Right atrium auricular region (tissue), 2 donors: ENCODE measurements around the gene HORMAD2. TPM values are rescaled to one million over a fixed set of nuclear protein-coding genes. Genes with fewer than 3 reads are reported as not detected.
"Not testable (repeated sequence)": the region's sequence is repeated elsewhere in the genome, so short reads cannot be mapped to it uniquely, and the experiment has no call there.

Source experiments
- DNase-seq: peaks from one replicate; pipeline ENCODE4 v3.0.0-alpha.2; 2019; ENCODE audit warnings: low spot score
- H3K27ac ChIP-seq, 2 donors: fragments of 200-600 bp; sonication (generic); 1 replicate in 1 of 2; 2 replicates in 1 of 2; pipeline ENCODE4 v1.5.1; 2016 to 2019
- H3K27me3 ChIP-seq, 2 donors: fragments of 200-600 bp; sonication (generic); one replicate each; pipeline versions ENCODE4 v1.5.1 to v1.6.0; 2017 to 2019
- H3K36me3 ChIP-seq: fragments of 200-600 bp; sonication (generic); one replicate; pipeline ENCODE4 v1.5.1; 2016
- H3K4me1 ChIP-seq, 2 donors: fragments of 200-600 bp; sonication (generic); one replicate each; pipeline versions ENCODE4 v1.5.1 to v1.6.0; 2017 to 2019
- H3K4me3 ChIP-seq, 2 donors: fragments of 200-600 bp; sonication (generic); 1 replicate in 1 of 2; 2 replicates in 1 of 2; pipeline ENCODE4 v1.5.1; 2017 to 2019; ENCODE audit warnings: mild to moderate bottlenecking in 1 of 2, moderate library complexity in 1 of 2
- H3K9me3 ChIP-seq, 2 donors: fragments of 200-600 bp; sonication (generic); one replicate each; pipeline ENCODE4 v1.5.1; 2019
- total RNA-seq, 2 donors: library from RNA; depleted of rRNA; stranded (reverse); fragments of >200 nt; gene quantifications; one replicate each; pipeline ENCODE4 v1.1.0, GENCODE V29; 2016
- TF ChIP-seq, protein P1 (sequence below), 2 donors: fragments of 200-600 bp; sonication (generic); IDR thresholded peaks; one replicate each; pipeline ENCODE4 v1.5.1; 2019; ENCODE audit warnings: antibody characterized with exemption in 2 of 2

The HORMAD2 gene
- total RNA-seq, 2 donors from 2014 or later: not detected

DNA sequence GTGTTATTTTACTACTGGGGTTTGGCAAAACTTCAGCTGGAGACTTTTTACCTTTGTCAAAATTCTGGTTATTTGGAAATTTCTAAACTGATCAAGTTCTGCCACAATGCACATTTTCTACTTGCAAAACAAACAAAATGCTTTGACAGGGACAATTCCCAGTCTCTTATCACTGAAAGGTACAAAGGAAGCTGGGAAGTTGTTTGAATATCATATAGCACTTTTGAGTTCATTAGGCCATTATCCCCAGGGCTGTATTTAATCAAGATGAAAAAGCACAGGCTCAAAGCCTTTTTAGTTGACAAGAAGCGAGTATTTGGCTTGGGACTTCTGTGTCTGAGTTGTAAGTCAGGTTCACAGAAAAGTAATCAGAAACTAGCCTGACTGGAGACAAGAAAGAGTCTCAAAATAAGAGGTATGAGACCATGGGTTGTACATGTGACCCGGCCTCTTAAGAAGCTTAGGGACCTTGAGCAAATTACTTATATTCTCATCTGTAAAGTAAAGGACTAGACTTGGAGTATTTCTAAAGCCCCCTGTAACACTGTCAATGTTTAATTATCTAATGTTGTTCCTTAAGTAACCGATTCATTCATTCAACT is 2.9 kb upstream of the HORMAD2 start:
- Histone ChIP-seq H3K9me3 (peaks cover 0 to 3% of the 10 kb centered on the region in 2 donors), H3K4me3 (no peak overlapping the region), H3K27ac (no peak overlapping the region), H3K4me1 (no peaks in the 10 kb centered on the region), H3K27me3 (peaks cover 3 to 5% of the 10 kb centered on the region in 2 donors), H3K36me3 (no peaks in the 10 kb centered on the region)
- DNase-seq: no peak
- TF ChIP-seq, protein P1, sequence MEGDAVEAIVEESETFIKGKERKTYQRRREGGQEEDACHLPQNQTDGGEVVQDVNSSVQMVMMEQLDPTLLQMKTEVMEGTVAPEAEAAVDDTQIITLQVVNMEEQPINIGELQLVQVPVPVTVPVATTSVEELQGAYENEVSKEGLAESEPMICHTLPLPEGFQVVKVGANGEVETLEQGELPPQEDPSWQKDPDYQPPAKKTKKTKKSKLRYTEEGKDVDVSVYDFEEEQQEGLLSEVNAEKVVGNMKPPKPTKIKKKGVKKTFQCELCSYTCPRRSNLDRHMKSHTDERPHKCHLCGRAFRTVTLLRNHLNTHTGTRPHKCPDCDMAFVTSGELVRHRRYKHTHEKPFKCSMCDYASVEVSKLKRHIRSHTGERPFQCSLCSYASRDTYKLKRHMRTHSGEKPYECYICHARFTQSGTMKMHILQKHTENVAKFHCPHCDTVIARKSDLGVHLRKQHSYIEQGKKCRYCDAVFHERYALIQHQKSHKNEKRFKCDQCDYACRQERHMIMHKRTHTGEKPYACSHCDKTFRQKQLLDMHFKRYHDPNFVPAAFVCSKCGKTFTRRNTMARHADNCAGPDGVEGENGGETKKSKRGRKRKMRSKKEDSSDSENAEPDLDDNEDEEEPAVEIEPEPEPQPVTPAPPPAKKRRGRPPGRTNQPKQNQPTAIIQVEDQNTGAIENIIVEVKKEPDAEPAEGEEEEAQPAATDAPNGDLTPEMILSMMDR (IDR thresholded peaks at IDR 0.05): no peak

DNA sequence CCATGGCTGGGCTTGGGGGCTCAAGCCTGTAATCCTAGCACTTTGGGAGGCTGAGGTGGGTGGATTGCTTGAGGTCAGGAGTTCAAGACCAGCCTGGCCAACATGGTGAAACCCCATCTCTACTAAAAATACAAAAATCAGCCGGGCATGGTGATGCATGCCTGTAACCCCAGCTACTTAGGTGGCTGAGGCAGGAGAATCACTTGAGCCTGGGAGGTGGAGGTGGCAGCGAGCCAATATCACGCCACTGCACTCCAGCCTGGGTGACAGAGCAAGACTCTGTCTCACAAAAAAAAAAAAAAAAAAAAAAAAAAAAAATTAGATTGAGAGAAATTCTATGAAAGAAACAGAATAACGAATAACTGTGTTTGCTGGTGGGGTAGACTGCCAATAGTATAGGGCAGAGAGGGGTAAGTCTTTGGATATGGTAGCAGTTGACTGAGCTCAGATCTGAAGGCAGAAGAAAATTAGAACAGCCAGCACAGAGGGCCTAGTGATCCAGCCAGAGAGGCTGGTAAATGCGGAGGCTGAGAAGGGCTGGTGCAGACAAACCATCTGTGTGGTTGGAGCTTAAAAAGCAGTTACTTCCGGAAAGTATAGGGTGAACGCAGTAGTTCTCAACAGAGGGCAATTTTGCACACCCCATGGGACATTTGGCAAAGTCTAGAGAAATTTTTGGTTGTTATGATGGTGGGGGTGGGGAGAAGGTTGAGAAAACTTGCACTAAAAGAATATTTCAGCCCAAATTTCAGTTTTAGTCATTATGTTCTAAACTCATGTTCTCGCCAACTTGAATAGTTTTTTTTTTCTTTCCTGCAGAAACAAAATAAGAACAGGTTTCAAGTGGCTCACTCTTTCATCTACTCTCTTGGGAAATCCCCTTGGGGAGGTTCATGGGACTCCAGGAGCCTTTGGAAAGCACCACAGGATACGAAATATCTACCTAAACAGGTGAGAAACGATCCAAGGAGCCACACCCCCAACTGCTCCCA is 1.6 kb upstream of the HORMAD2 start:
- no peak for DNase-seq
- Histone ChIP-seq H3K4me3 (no peak overlapping the region), H3K27ac (no peak overlapping the region), H3K9me3 (no peaks in the 10 kb centered on the region), H3K36me3 (no peaks in the 10 kb centered on the region), H3K4me1 (no peaks in the 10 kb centered on the region), H3K27me3 (peaks cover 3 to 5% of the 10 kb centered on the region in 2 donors)
- TF ChIP-seq, protein P1 (IDR thresholded peaks at IDR 0.05): no peak

DNA sequence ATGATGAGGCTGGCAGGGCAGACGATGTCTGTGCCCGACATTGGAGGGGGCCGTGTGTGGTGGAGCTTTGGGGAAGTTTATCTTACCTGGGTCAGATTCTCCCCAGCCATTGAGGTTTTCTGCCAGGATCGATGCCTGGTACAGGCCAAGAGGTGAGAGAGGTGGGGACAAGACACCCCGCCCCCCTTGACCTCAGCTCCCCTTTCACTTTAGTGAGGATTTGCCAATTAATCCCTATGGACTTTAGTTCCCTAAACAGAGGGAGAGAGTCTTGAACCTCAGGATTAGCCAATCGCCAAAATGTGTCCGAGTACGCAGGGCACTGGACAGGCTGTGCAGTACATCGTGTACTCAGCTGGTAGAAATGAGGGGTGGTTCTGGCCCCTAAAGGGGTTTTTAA is 541 bp downstream of the HORMAD2 start:
- peaks cover 0 to 6% of the 10 kb centered on the region in 2 donors for H3K9me3 ChIP-seq
- no peak overlapping the region for H3K4me3 ChIP-seq
- no peak for DNase-seq
- TF ChIP-seq, protein P1 (IDR thresholded peaks at IDR 0.05): no peak
- peaks cover 3 to 5% of the 10 kb centered on the region in 2 donors for H3K27me3 ChIP-seq
- no peaks in the 10 kb centered on the region for H3K36me3 ChIP-seq
- H3K27ac ChIP-seq: no peak overlapping the region
- no peaks in the 10 kb centered on the region for H3K4me1 ChIP-seq

DNA sequence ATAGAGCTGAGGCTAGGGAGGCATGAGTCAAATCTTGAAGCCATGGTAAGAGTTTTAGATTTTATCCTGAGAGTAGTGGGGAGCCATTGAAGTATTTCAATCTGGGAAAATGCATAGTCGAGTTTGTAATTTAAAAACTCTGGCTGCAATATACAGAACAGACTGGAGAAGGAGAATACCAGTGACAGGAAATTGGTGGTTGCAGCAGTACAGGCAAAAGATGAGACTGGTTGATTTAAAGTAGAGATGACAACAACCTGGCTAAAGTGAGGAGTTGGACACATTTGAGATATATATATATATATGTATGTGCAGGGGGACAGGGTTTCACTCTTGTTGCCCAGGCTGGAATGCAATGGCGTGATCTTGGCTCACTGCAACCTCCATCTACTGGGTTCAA is 6.2 kb downstream of the HORMAD2 start:
- H3K4me3 ChIP-seq: no peak overlapping the region
- DNase-seq: no peak
- H3K36me3 ChIP-seq: no peaks in the 10 kb centered on the region
- no peaks in the 10 kb centered on the region for H3K27me3 ChIP-seq
- H3K9me3 ChIP-seq: peaks cover 0 to 6% of the 10 kb centered on the region in 2 donors
- no peak overlapping the region for H3K27ac ChIP-seq
- TF ChIP-seq, protein P1 (IDR thresholded peaks at IDR 0.05): no peak
- no peaks in the 10 kb centered on the region for H3K4me1 ChIP-seq

DNA sequence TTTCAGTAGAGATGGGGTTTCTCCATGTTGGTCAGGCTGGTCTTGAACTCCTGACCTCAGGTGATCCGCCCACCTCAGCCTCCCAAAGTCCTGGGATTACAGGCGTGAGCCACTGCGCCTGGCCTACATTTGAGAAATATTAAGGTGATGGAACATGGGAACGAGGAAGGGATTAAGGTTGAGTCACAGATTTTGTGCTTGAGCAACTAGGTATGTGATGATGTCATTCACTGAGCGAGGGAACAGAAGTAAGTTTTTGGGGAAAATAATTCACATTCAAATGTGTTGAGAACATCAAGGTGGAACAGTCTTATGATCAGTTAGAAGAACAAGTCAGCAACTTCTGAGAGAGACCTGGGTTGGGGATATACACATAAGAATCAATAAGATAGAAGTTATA is 6.8 kb downstream of the HORMAD2 start:
- not testable (repeated sequence) for H3K27ac ChIP-seq, H3K36me3 ChIP-seq, H3K27me3 ChIP-seq, H3K4me1 ChIP-seq, H3K4me3 ChIP-seq, H3K9me3 ChIP-seq, DNase-seq

DNA sequence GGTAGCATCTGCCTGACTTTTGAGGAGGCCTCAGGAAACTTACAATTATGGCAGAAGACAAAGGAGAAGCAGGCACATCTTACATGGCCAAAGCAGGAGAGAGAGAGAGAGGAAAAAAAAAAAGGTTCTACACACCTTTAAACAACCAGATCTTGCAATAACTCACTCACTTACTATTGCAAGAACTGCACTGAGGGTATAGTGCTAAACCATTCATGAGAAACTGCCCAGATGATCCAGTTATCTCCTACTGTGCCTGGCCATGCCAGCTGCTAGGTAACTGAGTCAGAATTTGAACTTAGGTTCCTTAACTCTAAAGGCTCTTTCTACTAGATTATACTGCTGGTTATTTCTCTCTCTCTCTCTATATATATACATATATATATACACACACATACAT is 7.3 kb downstream of the HORMAD2 start:
- TF ChIP-seq, protein P1 (IDR thresholded peaks at IDR 0.05): no peak

More for the DNA sequence above, 7.3 kb downstream of the HORMAD2 start:
- peaks cover 0 to 9% of the 10 kb centered on the region in 2 donors for H3K9me3 ChIP-seq
- H3K27ac ChIP-seq: no peak overlapping the region
- no peak overlapping the region for H3K4me3 ChIP-seq
- H3K4me1 ChIP-seq: no peaks in the 10 kb centered on the region
- DNase-seq: no peak
- H3K27me3 ChIP-seq: no peaks in the 10 kb centered on the region
- H3K36me3 ChIP-seq: no peaks in the 10 kb centered on the region
